ENCODE results near the gene KSR2. TPM values are rescaled to one million over a fixed set of nuclear protein-coding genes. Genes with fewer than 3 reads are reported as not detected.

KSR2 gene
- total and polyA plus RNA-seq, 7 donors = under 0.01 to 0.04 (median 0.02) TPM; not detected in 2

GRCh38 chr12:117830471-117830870, 138.3 kb downstream of the KSR2 start:
- no peak overlapping the region for H3K27ac ChIP-seq
- peaks cover 10% of the 10 kb centered on the region for H3K9me3 ChIP-seq
- no peak for DNase-seq
- no peak for TF ChIP-seq CTCF (IDR thresholded peaks at IDR 0.05)
- ATAC-seq = no peak
- no peaks in the 10 kb centered on the region for H3K27me3 ChIP-seq (ENCODE audit: insufficient read depth in 3 of 3, low read length in 2 of 3)
- H3K4me3 ChIP-seq = no peak overlapping the region
- no peaks in the 10 kb centered on the region for H3K4me1 ChIP-seq
- no peaks in the 10 kb centered on the region for H3K36me3 ChIP-seq (ENCODE audit: insufficient read depth in 1 of 2, low read depth in 1 of 2)
- intact Hi-C loops (cut with DNase I) = loop anchor here in 1 of 2 donors (10.0 kb wide), 1 partner anchor 616 kb away; no protein-coding TSS in a partner anchor
- 55 to 64% (median 62%) methylated on average over 5 of the region's 5 CpGs for WGBS, 3 donors

- H3K4me3 ChIP-seq = no peak overlapping the region
- 94 to 97% (median 95%) methylated on average over 2 of the region's 2 CpGs for WGBS, 3 donors
- no peaks in the 10 kb centered on the region for H3K27me3 ChIP-seq (ENCODE audit: insufficient read depth in 3 of 3, low read length in 2 of 3)
- ATAC-seq = no peak
- TF ChIP-seq CTCF (IDR thresholded peaks at IDR 0.05) = no peak
- DNase-seq = no peak
- H3K4me1 ChIP-seq = no peaks in the 10 kb centered on the region
- H3K9me3 ChIP-seq = peaks cover 10% of the 10 kb centered on the region
- H3K27ac ChIP-seq = no peak overlapping the region
- H3K36me3 ChIP-seq (ENCODE audit: insufficient read depth in 1 of 2, low read depth in 1 of 2) = no peaks in the 10 kb centered on the region
- intact Hi-C loops (cut with DNase I) = no loop called here
Observed at GRCh38 chr12:117829108-117829507, 139.7 kb downstream of the KSR2 start.

GRCh38 chr12:117827660-117828059, 141.1 kb downstream of the KSR2 start:
- no peak for TF ChIP-seq CTCF (IDR thresholded peaks at IDR 0.05)
- intact Hi-C loops (cut with DNase I) = no loop called here
- Histone ChIP-seq H3K4me3 (no peak overlapping the region), H3K9me3 (peaks cover 10% of the 10 kb centered on the region), H3K4me1 (no peaks in the 10 kb centered on the region), H3K27ac (no peak overlapping the region), H3K27me3 (ENCODE audit: insufficient read depth in 3 of 3, low read length in 2 of 3) (peaks cover 0 to 3% (median 0%) of the 10 kb centered on the region in 3 donors), H3K36me3 (ENCODE audit: insufficient read depth in 1 of 2, low read depth in 1 of 2) (no peaks in the 10 kb centered on the region)
- ATAC-seq (no peak), DNase-seq (no peak)
- 88 to 95% (median 93%) methylated on average over 2 of the region's 2 CpGs for WGBS, 3 donors

- H3K27ac ChIP-seq = no peak overlapping the region
- peaks cover 10% of the 10 kb centered on the region for H3K9me3 ChIP-seq
- WGBS, 3 donors = 88 to 92% (median 91%) methylated on average over 3 of the region's 3 CpGs
- peaks cover 0 to 3% (median 1%) of the 10 kb centered on the region in 3 donors for H3K27me3 ChIP-seq (ENCODE audit: insufficient read depth in 3 of 3, low read length in 2 of 3)
- no peaks in the 10 kb centered on the region for H3K4me1 ChIP-seq
- ATAC-seq = no peak
- no peak overlapping the region for H3K4me3 ChIP-seq
- no peaks in the 10 kb centered on the region for H3K36me3 ChIP-seq (ENCODE audit: insufficient read depth in 1 of 2, low read depth in 1 of 2)
- intact Hi-C loops (cut with DNase I) = no loop called here
- no peak for TF ChIP-seq CTCF (IDR thresholded peaks at IDR 0.05)
- no peak for DNase-seq
Observed at GRCh38 chr12:117825827-117826226, 143.0 kb downstream of the KSR2 start.

GRCh38 chr12:117821480-117822175, 147.2 kb downstream of the KSR2 start:
- no peak for TF ChIP-seq CTCF (IDR thresholded peaks at IDR 0.05)
- ATAC-seq = no peak
- H3K36me3 ChIP-seq (ENCODE audit: insufficient read depth in 1 of 2, low read depth in 1 of 2) = no peaks in the 10 kb centered on the region
- peaks cover 2 to 9% (median 3%) of the 10 kb centered on the region in 3 donors for H3K27me3 ChIP-seq (ENCODE audit: insufficient read depth in 3 of 3, low read length in 2 of 3)
- no peak overlapping the region for H3K27ac ChIP-seq
- no peak overlapping the region for H3K4me3 ChIP-seq
- intact Hi-C loops (cut with DNase I) = no loop called here
- no peak for DNase-seq
- 69 to 76% (median 71%) methylated on average over 6 of the region's 6 CpGs for WGBS, 3 donors
- H3K9me3 ChIP-seq = no peaks in the 10 kb centered on the region
- H3K4me1 ChIP-seq = no peaks in the 10 kb centered on the region

Measured in psoas muscle (tissue), 8 donors.